Adipose tissue (tissue), 3 donors: ENCODE measurements around the gene GRIN1. TPM values are rescaled to one million over a fixed set of nuclear protein-coding genes. Genes with fewer than 3 reads are reported as not detected.

Source experiments
- H3K27ac ChIP-seq: one replicate; pipeline ENCODE4 v1.5.1; 2013; ENCODE audit warnings: low read depth, low read length
- WGBS, 3 donors: extraction: QIAGEN DNeasy Blood & Tissue Kit; methylation state at CpG; one replicate each; pipeline ENCODE4 v1.1.7; 2013; 5-methylcytosine and 5-hydroxymethylcytosine counted together
- polyA plus RNA-seq, 3 donors: library from polyadenylated mRNA; stranded (reverse); fragments of 200-250 nt; gene quantifications; one replicate each; pipeline ENCODE4 v1.2.3, GENCODE V29; 2013
- donor health status: healthy with polysubstance abuse.
- donor health status: Bipolar disorder and iron deficiency.
- donor health status: healthy.

Gene GRIN1
- under 1 TPM in 1 of 3 donors, not detected in 2; 0.26 TPM for polyA plus RNA-seq

DNA sequence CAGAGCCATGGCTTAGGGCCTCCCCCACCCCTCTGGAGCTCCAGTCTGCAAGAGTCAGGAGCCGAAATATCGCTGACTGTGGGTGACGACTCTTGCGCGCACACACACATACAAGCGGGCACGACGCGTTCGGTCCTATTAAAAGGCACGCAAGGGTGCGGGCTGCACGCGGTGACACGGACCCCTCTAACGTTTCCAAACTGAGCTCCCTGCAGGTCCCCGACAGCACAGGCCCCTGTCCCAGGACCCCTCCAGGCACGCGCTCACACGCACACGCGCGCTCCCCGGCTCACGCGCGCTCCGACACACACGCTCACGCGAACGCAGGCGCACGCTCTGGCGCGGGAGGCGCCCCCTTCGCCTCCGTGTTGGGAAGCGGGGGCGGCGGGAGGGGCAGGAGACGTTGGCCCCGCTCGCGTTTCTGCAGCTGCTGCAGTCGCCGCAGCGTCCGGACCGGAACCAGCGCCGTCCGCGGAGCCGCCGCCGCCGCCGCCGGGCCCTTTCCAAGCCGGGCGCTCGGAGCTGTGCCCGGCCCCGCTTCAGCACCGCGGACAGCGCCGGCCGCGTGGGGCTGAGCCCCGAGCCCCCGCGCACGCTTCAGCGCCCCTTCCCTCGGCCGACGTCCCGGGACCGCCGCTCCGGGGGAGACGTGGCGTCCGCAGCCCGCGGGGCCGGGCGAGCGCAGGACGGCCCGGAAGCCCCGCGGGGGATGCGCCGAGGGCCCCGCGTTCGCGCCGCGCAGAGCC is at the start of gene GRIN1:
Gene GRIN1 (plus strand): TSS at position 433 of the 746 bp plus-strand sequence. CDS start 333 bp downstream, outside the sequence.
- 7 to 10% (median 7%) methylated on average over 74 to 104 of the region's 104 CpGs for WGBS, 3 donors
- no peak within 1 kb of the TSS for H3K27ac ChIP-seq

GRCh38 chr9:137089232-137089947 is 49.6 kb upstream of the GRIN1 start:
- no peak overlapping the region for H3K27ac ChIP-seq
- 56 to 75% (median 68%) methylated on average over 11 of the region's 11 CpGs for WGBS, 3 donors

GRCh38 chr9:137095664-137096517 is 43.1 kb upstream of the GRIN1 start:
- H3K27ac ChIP-seq: no peak overlapping the region
- 69 to 83% (median 79%) methylated on average over 30 of the region's 30 CpGs for WGBS, 3 donors

DNA sequence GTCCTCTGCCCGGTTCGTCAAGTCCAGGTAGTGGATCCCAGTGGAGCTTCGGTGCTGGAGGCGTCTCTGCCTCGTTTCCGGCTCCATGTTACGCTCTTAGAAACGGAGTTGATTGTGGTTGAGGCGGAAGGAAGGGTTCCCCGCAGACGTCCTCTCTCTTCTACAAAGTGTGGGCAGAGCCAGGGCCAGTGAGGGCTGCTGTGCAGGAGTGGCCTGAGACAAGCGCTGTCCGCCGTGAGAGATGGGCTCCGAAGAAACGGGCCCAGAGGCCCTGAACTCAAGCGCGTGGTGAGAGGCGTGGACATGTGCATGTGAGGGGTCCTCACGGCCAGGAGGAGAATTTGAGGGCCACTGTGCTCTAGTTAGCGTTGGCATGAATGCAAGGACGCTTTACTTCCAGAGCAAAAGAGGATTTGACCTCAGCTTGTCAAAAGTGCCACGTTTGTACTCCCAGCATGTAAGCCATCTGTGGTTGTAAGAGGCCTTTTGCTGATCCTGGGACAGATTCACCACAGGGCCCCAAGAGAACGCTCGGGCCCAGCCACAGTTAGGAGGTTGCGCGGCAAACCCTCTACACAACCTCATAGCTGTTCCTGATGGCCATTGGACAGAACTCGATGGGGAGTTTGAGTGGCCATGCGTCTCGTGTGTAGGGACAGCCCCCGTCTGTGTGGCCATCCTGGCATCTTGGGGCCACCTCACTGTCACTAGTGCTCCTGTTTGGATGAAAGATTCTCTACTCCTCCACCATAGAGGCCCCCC is 42.0 kb upstream of the GRIN1 start:
- H3K27ac ChIP-seq: no peak overlapping the region
- 92 to 94% (median 93%) methylated on average over 31 of the region's 31 CpGs for WGBS, 3 donors

DNA sequence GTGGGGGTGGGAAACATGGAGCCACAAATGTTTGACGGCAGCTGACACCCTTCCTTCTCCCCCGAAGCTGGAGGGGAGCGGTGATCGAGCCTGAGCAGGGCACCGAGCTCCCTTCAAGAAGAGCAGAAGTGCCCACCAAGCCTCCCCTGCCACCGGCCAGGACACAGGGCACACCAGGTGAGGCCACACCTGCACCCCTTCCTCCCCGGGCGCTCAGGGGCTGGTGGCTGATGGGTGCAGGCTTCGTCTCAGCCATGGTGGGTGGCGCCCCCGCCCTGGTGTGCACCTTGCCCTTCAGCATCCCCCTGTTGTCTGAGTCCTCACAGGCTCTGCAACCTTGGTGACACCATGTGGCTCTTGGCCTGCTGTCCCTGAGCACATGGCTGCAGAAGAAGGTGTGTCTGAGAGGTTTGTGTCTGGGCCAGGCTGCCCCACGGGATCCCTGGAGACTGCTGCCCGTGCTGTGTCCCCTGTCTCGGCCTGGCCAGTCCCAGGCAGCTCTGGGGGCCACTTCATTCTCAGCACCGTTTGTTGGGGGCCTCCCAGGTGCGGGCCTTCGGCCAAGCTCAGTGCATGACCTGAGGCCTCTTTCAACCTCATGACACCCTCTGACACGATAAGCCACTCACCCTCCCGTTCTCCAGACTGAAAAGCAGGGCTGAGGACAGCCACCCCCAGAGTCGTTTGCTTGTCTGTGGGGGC is 41.0 kb upstream of the GRIN1 start:
- no peak overlapping the region for H3K27ac ChIP-seq
- WGBS, 3 donors: 92 to 94% (median 92%) methylated on average over 16 to 20 of the region's 20 CpGs

- no peak overlapping the region for H3K27ac ChIP-seq
- WGBS, 3 donors: 87 to 95% (median 95%) methylated on average over 14 of the region's 14 CpGs
Measured at GRCh38 chr9:137099231-137099630, 39.7 kb upstream of the GRIN1 start.

DNA sequence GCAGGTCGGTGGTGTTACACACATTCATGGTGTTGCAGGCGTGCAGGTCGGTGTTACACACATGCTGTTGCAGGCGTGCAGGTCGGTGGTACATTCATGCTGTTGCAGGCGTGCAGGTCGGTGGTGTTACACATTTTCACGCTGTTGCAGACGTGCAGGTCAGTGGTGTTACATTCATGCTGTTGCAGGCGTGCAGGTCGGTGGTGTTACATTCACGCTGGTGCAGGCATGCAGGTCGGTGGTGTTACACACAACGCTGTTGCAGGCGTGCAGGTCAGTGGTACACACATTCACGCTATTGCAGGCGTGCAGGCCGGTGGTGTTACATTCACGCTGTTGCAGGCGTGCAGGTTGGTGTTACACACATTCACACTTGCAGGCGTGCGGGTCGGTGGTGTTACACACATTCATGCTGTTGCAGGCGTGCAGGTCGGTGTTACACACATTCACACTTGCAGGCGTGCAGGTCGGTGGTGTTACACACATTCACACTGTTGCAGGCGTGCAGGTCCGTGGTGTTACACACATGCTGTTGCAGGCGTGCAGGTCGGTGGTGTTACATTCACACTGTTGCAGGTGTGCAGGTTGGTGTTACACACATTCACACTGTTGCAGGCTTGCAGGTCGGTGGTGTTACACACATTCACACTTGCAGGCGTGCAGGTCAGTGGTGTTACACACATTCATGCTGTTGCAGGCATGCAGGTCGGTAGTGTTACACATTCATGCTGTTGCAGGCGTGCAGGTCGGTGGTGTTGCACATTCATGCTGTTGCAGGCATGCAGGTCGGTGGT is 35.6 kb upstream of the GRIN1 start:
- no peak overlapping the region for H3K27ac ChIP-seq
- WGBS, 3 donors: 90 to 94% (median 93%) methylated on average over 37 of the region's 37 CpGs

DNA sequence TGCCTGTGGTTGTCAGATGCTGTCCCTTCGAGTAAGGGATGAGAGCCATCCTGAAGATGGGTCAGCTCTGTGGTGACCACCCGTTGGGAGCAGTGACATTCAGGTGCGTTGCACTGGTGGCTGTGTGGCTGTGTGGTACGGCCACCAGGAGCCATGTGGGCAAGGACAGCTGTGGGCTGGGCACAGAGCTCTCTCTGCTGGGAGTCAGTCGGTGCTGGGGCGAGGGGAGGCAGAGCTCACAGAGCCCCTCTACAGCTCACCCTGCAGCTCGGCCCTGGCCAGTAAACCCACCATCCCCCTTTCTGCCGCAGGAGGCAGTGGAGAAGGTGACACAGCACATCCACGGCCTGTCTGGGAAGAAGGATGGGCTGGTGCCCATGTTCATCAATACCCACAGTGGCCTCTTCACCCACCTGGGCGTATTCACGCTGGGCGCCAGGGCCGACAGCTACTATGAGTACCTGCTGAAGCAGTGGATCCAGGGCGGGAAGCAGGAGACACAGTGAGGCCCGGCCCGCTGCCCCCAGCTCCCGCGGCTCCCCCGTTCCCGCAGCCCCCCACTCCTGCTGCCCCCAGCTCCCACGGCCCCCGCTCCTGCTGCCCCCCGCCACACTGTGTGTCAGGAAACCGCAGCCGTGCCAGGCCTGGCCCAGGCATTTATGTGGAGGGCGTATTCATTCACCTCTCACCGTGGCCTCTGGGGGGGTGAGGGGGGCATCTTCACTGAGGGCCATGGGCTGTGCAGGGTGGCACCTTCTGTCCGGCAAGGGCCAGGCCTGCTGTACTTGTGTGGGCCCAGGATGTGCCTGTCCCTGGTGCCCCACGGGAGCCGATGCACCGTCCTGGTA is 32.9 kb upstream of the GRIN1 start:
- 90 to 96% (median 95%) methylated on average over 26 to 31 of the region's 31 CpGs for WGBS, 3 donors
- no peak overlapping the region for H3K27ac ChIP-seq

GRCh38 chr9:137106662-137107250 is 32.2 kb upstream of the GRIN1 start:
- WGBS, 3 donors: 93 to 94% (median 94%) methylated on average over 27 of the region's 27 CpGs
- H3K27ac ChIP-seq: no peak overlapping the region

DNA sequence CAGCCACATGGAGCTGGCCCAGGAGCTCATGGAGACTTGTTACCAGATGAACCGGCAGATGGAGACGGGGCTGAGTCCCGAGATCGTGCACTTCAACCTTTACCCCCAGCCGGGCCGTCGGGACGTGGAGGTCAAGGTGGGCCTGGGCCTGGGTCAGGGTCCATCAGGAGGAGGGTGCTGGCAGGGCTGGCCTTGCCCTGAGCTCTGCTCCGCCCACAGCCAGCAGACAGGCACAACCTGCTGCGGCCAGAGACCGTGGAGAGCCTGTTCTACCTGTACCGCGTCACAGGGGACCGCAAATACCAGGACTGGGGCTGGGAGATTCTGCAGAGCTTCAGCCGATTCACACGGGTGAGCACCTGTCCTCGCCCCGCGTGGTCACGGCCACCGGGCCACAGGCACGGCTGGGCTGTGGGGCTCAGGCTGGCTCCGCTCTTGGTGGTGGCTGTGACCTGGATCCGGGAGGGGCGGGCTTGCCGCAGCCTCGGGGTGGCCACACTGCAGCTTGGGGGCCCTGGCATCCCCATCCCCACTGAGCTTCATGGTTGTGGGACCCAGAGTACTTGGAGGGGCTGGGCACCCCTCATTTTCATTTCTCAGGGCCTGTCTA is 31.5 kb upstream of the GRIN1 start:
- no peak overlapping the region for H3K27ac ChIP-seq
- WGBS, 3 donors: 92 to 95% (median 94%) methylated on average over 27 of the region's 27 CpGs

DNA sequence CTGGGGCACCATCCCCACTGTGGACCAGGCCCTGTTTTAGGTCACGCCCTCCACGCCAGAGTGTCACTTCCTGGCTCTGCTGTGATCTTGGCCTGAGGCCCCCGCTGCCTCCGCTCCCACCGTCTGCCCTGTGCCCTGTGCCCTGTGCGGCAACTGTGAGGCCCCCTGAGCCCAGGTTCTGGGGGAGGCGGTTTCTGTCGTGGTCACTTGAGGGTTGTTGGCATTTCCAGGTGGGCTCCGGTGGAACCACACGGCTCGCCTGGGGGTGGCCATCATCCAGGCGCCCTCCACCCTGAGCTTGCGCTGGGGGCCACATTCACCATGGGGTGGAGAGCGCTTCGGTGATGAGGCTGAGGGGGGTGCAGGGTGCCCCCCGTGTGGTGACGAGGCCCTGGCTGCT is 31.0 kb upstream of the GRIN1 start:
- 95 to 97% (median 96%) methylated on average over 17 of the region's 17 CpGs for WGBS, 3 donors

GRCh38 chr9:137108608-137109249 is 30.2 kb upstream of the GRIN1 start:
- no peak overlapping the region for H3K27ac ChIP-seq
- WGBS, 3 donors: 89 to 90% (median 89%) methylated on average over 29 of the region's 29 CpGs

More for the DNA sequence above, 31.0 kb upstream of the GRIN1 start:
- no peak overlapping the region for H3K27ac ChIP-seq

GRCh38 chr9:137109250-137110146 is 29.5 kb upstream of the GRIN1 start:
- no peak overlapping the region for H3K27ac ChIP-seq
- 81 to 85% (median 83%) methylated on average over 32 to 34 of the region's 34 CpGs for WGBS, 3 donors
